KOPT-K1 (cell line): Measurements from ENCODE around the gene CANT1.
"Not testable (repeated sequence)": the region's sequence is repeated elsewhere in the genome, so short reads cannot be mapped to it uniquely, and the experiment has no call there.

Experiments
- H3K27ac ChIP-seq: fragments of 200-600 bp; sonication (generic); 2 replicates; pipeline ENCODE4 v1.5.1; 2016; ENCODE audit warnings: antibody characterized with exemption, mild to moderate bottlenecking, low read depth, low read length; ENCODE audit not compliant: poor library complexity, severe bottlenecking
- H3K36me3 ChIP-seq: fragments of 200-600 bp; sonication (generic); 2 replicates; pipeline ENCODE4 v1.5.1; 2017; ENCODE audit warnings: antibody characterized with exemption, mild to moderate bottlenecking, low read length, moderate library complexity; ENCODE audit not compliant: insufficient read depth
- H3K9me3 ChIP-seq: fragments of 200-600 bp; sonication (generic); 2 replicates; pipeline ENCODE4 v1.5.1; 2017; ENCODE audit warnings: antibody characterized with exemption, low read length, mild to moderate bottlenecking; ENCODE audit not compliant: insufficient read depth, poor library complexity, severe bottlenecking

The CANT1 gene

GRCh38 chr17:79035686-79036085 is 26.1 kb upstream of the CANT1 start:
- Histone ChIP-seq H3K36me3 (no peaks in the 10 kb centered on the region), H3K27ac (no peak overlapping the region), H3K9me3 (no peaks in the 10 kb centered on the region)

DNA sequence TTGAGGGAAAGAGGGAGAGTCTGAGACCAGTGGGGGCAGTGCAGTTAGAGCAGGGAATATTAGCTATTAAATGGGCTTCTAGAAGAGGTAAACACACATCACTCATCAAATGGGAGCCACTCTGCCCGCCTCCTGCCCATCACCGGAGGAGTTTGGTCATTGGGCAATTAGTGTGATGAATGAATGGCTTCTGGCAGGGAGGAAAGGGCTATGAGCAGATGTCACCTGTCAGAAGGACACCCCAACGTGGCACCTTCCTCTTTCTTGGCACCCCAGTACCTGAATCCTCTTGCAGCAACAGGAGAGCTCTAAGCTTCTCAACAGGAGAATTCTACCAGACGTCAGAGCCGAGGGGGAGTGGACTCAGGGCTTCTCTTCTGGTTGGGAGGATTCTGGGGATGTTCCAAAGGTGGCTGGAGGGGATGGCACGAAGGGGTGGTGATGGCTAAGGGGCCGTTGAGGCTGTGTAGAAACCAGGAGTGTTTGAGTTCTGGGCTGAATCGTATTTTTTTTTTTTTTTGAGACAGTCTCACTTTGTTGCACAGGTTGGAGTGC is 25.4 kb upstream of the CANT1 start:
- no peaks in the 10 kb centered on the region for H3K9me3 ChIP-seq
- H3K36me3 ChIP-seq: no peaks in the 10 kb centered on the region
- no peak overlapping the region for H3K27ac ChIP-seq

GRCh38 chr17:79033741-79034501 is 24.4 kb upstream of the CANT1 start:
- Histone ChIP-seq H3K9me3 (no peaks in the 10 kb centered on the region), H3K36me3 (no peaks in the 10 kb centered on the region), H3K27ac (no peak overlapping the region)

GRCh38 chr17:79033046-79033616 is 23.6 kb upstream of the CANT1 start:
- H3K36me3 ChIP-seq: no peaks in the 10 kb centered on the region
- H3K9me3 ChIP-seq: no peaks in the 10 kb centered on the region
- no peak overlapping the region for H3K27ac ChIP-seq

DNA sequence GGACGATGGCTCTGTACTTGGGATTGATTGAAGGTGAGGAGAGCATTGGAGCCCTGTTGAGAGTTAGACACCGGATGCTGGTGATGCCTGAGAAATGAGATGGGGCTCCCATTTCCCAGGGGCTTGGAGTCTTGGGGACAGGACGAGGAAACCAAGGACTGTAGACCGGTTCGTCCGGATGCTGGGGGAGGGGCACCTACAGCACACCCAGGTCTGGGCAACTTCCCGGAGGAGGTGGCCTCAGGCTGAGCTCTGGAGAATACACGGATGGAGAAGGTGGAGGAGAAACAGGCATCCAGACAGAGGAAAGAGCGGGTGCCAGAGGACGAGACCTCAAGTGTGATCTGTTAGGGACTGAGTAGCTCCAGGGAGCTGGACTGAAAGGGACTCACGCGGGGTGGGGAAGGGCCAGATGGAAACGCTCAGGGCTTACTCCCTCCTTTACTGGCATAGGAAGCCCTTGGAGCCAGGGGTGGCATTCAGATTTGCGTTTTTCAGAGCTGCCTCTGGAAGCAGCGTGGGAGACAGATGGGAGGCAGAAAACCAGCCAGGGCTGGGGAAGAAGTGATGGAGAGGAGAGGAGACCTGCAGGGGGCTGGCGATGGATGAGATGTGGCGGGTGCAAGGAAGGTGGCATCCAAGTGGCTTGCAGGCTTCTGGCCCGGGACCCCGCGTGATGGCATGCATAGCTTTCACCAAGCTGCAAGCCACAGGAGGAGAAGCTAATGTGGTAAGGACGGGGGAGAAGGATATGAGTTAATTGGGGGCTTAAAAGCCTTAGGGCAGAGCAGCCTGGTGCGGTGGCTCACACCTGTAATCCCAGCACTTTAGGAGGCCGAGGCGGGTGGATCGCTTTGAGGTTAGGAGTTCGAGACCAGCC is 22.7 kb upstream of the CANT1 start:
- Histone ChIP-seq H3K27ac (no peak overlapping the region), H3K36me3 (no peaks in the 10 kb centered on the region)

DNA sequence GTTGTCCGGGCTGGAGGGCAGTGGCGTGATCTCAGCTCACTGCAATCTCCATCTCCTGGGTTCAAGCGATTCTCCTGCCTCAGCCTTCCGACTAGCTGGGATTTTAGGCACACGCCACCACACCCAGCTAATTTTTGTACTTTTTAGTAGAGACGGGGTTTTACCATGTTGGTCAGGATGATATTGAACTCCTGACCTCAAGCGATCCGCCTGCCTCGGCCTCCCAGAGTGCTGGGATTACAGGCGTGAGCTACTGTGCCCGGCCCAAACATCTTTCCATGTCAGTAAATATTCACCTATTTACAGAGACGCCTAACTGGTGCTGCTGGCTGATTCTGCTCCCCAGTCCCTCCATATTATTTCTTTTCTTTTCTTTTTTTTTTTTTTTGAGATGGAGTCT is 21.1 kb upstream of the CANT1 start:
- H3K27ac ChIP-seq, H3K9me3 ChIP-seq, H3K36me3 ChIP-seq: not testable (repeated sequence)

More for the DNA sequence above, 22.7 kb upstream of the CANT1 start:
- no peaks in the 10 kb centered on the region for H3K9me3 ChIP-seq

GRCh38 chr17:79029327-79030009 is 19.9 kb upstream of the CANT1 start:
- no peak overlapping the region for H3K27ac ChIP-seq
- H3K36me3 ChIP-seq: no peaks in the 10 kb centered on the region
- H3K9me3 ChIP-seq: no peaks in the 10 kb centered on the region

DNA sequence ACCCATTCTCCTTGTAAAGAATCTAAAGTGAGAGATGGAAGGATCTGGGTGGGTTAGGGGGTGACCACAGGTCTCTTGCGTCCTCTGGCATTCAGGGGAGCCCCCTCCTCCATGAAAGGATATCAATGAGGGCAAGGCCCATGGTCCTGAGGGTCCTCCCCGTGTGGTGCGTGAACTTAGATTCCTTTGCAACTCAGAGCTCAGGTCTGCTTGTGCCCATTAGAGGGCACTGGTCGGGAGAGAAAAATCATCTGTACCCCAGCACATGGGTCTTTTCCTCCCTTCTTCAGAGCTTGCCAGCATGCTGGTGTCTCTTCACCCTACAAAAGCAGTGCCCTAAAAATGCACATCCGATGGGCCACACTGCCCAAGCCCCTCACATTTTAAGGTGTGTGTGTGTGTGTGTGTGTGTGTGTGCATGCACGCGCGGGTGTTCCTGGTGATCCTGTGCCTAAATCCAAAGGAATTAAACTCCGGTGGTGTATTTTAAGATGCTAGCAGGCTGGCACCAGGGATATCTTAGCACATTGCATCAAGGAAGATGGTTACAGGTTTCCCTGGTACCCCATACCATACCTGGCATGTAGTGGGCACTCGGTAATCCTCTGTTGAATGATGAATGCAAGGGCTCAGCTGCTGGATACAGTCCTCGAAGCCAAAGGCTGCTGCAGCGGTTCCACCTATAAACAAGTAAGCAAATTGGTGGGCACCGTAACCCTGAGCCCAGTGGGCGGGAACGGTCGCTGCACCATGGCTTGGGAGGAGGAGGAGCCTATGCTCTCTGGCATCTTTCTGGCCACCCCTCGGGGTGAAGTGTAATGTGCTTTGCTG is 19.1 kb upstream of the CANT1 start:
- no peak overlapping the region for H3K27ac ChIP-seq
- no peaks in the 10 kb centered on the region for H3K9me3 ChIP-seq
- H3K36me3 ChIP-seq: no peaks in the 10 kb centered on the region

DNA sequence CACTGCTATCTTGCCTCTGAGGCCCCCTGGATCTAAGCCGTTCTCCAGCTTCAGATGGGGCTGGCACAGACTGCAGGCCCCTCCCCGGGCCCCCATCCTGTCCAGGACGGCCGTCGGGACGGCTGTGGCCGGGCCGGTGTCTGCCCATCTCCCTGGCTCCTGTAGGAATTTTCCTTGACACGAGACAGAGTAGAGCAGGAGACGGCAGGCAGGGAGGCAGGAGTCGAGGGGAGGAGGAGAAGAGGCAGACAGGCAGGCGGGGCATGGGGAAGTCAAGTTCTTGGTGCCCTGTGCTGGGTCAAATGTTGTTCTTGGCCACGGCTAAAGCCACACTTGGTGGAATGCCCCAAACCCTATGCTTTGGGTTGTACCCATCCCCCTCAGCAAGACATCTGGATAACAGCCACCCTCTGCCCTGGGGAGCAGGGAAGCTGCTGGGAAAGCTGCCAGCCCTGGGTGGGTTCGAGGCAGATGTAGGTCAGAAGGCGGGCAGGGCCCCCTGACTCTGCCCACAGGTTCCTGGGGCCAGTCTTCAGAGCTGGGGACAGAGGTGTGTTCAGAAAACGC is 18.4 kb upstream of the CANT1 start:
- Histone ChIP-seq H3K9me3 (no peaks in the 10 kb centered on the region), H3K27ac (no peak overlapping the region), H3K36me3 (no peaks in the 10 kb centered on the region)

GRCh38 chr17:79027274-79027924 is 17.8 kb upstream of the CANT1 start:
- H3K36me3 ChIP-seq: no peaks in the 10 kb centered on the region
- H3K27ac ChIP-seq: no peak overlapping the region
- H3K9me3 ChIP-seq: no peaks in the 10 kb centered on the region

DNA sequence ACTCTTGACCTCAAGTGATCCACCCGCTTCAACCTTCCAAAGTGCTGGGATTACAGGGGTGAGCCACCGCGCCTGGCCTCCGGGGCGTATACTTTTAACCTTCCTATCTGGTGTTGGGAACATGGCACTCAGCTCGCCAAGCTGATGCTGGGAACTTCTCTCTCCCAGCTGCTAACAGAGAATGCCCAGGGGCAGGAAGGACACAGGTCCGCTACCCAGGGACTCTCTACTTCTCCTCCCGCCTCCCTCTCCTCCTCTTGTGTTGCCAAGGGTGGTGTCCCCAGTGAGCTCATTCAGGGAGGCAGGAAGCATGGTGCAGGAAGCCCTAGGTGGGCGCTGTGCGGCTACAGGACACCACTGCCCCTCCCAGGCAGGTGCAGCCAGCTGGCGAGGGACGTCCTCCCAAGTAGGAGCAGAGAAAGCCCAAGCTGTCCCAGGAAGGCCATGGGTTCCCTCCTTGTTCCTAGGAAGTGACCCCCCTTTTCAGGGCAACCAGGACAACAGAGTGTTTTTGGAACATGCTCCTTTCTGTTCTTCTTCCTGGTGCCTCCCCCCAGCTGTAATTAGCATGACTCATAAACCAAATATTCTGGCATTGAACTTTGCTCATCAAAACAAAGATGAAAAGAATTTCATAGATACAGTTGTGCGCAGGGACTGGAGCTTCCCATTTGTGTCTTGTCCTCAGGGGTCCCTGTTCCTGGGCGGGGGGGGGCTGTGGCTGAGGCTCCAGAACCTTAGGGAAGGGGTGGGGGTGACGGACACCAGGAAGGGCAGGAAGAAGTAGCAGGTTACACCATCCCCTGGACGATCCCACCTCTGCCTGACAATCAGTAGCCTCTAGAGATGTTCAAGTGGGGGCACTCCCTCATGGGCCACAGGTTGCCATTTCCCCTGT is 17.1 kb upstream of the CANT1 start:
- no peaks in the 10 kb centered on the region for H3K9me3 ChIP-seq
- H3K27ac ChIP-seq: no peak overlapping the region
- no peaks in the 10 kb centered on the region for H3K36me3 ChIP-seq

DNA sequence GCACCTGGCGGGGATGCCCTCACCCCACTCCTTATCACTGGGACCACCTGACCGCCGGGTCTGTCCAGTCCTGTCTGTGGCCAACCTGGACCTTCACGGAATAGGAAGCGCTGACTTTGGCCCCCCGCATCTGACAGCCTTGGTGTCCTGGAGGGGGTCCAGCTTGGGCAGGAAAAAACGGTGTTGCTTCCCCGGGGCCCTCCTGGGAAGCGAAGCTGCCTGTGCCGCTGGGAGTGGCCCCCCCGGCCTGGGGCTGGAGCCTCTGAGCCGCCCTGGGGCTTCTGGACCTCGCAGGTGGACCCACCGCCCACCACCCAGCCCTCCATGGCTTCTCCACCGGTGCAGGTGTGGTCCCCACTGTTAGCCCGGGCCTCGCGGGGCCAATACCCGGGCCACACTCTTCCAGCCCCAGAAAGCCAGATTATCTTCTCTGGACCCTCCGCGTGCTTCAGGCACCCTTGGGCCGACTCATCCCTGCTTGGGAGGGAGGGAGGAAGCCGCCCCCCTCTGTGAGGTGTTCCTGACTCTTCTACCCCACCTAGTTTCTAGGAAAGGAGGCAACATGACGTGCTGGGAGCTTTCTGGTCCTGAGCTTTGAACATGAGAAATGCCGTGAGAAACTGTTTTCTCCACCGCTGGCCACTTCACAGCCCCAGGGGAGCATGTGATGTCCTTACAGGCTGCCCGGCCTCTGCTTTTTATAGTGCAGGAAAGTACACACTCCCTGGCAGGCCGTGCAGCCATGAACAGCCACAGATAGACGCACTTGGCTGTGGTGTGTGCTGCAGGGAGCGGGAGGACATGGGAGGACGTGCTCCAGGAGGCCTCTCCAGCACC is 15.6 kb upstream of the CANT1 start:
- H3K36me3 ChIP-seq: no peaks in the 10 kb centered on the region
- H3K27ac ChIP-seq: no peak overlapping the region
- H3K9me3 ChIP-seq: no peaks in the 10 kb centered on the region
